ENCODE results near the gene LMX1A.

Gene LMX1A

DNA sequence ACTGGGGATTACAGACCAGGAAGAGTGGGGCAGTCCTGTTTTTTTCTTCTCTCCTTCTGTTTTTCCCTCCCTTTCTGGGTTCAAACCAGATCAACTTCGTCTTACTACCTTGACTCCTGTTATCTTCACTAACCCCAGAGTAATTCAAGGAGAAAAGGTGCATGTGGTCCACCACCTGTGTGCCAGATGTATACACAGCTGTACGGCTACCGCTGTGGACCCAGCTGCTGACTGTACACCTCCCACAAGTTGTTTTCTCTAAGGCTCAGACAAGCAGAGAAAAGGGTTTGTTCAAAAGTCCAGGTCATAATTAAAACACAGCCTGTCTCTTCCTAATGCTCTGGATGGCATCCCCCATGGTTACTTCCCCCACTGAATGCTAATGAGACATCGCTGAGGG, 102.1 kb downstream of the LMX1A start:
- no peak for TF ChIP-seq ZNF70 (CRISPR knock-in tag; IDR thresholded peaks at IDR 0.05)
- no peak for TF ChIP-seq ZNF565 (CRISPR knock-in tag; conservative IDR thresholded peaks at IDR 0.05; ENCODE audit: low read depth)
- TF ChIP-seq, protein P1, sequence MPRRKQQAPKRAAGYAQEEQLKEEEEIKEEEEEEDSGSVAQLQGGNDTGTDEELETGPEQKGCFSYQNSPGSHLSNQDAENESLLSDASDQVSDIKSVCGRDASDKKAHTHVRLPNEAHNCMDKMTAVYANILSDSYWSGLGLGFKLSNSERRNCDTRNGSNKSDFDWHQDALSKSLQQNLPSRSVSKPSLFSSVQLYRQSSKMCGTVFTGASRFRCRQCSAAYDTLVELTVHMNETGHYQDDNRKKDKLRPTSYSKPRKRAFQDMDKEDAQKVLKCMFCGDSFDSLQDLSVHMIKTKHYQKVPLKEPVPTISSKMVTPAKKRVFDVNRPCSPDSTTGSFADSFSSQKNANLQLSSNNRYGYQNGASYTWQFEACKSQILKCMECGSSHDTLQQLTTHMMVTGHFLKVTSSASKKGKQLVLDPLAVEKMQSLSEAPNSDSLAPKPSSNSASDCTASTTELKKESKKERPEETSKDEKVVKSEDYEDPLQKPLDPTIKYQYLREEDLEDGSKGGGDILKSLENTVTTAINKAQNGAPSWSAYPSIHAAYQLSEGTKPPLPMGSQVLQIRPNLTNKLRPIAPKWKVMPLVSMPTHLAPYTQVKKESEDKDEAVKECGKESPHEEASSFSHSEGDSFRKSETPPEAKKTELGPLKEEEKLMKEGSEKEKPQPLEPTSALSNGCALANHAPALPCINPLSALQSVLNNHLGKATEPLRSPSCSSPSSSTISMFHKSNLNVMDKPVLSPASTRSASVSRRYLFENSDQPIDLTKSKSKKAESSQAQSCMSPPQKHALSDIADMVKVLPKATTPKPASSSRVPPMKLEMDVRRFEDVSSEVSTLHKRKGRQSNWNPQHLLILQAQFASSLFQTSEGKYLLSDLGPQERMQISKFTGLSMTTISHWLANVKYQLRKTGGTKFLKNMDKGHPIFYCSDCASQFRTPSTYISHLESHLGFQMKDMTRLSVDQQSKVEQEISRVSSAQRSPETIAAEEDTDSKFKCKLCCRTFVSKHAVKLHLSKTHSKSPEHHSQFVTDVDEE (CRISPR knock-in tag; IDR thresholded peaks at IDR 0.05), result no peak
- no peak for TF ChIP-seq ZFP30 (CRISPR knock-in tag; IDR thresholded peaks at IDR 0.05)
- no peak for TF ChIP-seq ARNTL (CRISPR knock-in tag; IDR thresholded peaks at IDR 0.05; ENCODE audit: borderline replicate concordance, low read depth)
- TF ChIP-seq ZNF8 (CRISPR knock-in tag; IDR thresholded peaks at IDR 0.05), result no peak
- no peak for TF ChIP-seq ZC3H10 (CRISPR knock-in tag; IDR thresholded peaks at IDR 0.05)
- ATAC-seq, result no peak

DNA sequence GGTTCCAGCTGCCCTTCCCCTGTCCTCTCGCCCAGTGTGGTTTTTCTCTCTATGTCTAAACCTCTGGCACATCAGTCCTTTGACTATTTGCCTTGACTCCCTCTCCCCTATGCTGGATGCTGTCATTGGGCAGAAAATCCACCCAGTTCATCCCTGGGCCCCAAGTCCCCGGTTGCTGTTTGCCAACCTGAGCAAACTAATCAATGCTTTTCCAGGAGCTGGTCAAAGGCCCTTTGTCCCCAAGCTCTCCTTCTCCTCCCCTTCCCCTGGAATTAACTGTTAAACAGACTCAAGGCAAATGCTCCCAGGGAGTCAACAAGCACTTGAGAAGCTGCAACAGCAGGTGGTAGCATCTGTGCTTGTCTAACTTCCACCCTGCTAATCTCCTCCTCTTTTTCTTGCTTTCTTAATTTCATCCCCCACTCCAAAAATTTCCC, 102.7 kb downstream of the LMX1A start:
- no peak for ATAC-seq
- TF ChIP-seq RARB (CRISPR knock-in tag; IDR thresholded peaks at IDR 0.05), result no peak
- TF ChIP-seq ZFP3 (CRISPR knock-in tag; IDR thresholded peaks at IDR 0.05), result no peak
- TF ChIP-seq OSR1 (CRISPR knock-in tag; IDR thresholded peaks at IDR 0.05), result no peak
- no peak for TF ChIP-seq ISL1 (CRISPR knock-in tag; IDR thresholded peaks at IDR 0.05)
- TF ChIP-seq, protein P2, sequence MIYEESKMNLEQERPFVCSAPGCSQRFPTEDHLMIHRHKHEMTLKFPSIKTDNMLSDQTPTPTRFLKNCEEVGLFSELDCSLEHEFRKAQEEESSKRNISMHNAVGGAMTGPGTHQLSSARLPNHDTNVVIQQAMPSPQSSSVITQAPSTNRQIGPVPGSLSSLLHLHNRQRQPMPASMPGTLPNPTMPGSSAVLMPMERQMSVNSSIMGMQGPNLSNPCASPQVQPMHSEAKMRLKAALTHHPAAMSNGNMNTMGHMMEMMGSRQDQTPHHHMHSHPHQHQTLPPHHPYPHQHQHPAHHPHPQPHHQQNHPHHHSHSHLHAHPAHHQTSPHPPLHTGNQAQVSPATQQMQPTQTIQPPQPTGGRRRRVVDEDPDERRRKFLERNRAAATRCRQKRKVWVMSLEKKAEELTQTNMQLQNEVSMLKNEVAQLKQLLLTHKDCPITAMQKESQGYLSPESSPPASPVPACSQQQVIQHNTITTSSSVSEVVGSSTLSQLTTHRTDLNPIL (CRISPR knock-in tag; IDR thresholded peaks at IDR 0.05; ENCODE audit: low read depth), result no peak
- no peak for TF ChIP-seq ESRRG (CRISPR knock-in tag; IDR thresholded peaks at IDR 0.05)
- no peak for TF ChIP-seq GLIS3 (CRISPR knock-in tag; IDR thresholded peaks at IDR 0.05)
- TF ChIP-seq ARNTL (CRISPR knock-in tag; IDR thresholded peaks at IDR 0.05; ENCODE audit: borderline replicate concordance, low read depth), result no peak
- no peak for TF ChIP-seq PPARA (CRISPR knock-in tag; IDR thresholded peaks at IDR 0.05; ENCODE audit: borderline replicate concordance)
- TF ChIP-seq, protein P3, sequence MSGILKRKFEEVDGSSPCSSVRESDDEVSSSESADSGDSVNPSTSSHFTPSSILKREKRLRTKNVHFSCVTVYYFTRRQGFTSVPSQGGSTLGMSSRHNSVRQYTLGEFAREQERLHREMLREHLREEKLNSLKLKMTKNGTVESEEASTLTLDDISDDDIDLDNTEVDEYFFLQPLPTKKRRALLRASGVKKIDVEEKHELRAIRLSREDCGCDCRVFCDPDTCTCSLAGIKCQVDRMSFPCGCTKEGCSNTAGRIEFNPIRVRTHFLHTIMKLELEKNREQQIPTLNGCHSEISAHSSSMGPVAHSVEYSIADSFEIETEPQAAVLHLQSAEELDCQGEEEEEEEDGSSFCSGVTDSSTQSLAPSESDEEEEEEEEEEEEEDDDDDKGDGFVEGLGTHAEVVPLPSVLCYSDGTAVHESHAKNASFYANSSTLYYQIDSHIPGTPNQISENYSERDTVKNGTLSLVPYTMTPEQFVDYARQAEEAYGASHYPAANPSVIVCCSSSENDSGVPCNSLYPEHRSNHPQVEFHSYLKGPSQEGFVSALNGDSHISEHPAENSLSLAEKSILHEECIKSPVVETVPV (CRISPR knock-in tag; IDR thresholded peaks at IDR 0.05), result no peak
- TF ChIP-seq ZNF565 (CRISPR knock-in tag; conservative IDR thresholded peaks at IDR 0.05; ENCODE audit: low read depth), result no peak
- no peak for TF ChIP-seq TCF4 (CRISPR knock-in tag; IDR thresholded peaks at IDR 0.05; ENCODE audit: borderline replicate concordance)
- TF ChIP-seq, protein P4, sequence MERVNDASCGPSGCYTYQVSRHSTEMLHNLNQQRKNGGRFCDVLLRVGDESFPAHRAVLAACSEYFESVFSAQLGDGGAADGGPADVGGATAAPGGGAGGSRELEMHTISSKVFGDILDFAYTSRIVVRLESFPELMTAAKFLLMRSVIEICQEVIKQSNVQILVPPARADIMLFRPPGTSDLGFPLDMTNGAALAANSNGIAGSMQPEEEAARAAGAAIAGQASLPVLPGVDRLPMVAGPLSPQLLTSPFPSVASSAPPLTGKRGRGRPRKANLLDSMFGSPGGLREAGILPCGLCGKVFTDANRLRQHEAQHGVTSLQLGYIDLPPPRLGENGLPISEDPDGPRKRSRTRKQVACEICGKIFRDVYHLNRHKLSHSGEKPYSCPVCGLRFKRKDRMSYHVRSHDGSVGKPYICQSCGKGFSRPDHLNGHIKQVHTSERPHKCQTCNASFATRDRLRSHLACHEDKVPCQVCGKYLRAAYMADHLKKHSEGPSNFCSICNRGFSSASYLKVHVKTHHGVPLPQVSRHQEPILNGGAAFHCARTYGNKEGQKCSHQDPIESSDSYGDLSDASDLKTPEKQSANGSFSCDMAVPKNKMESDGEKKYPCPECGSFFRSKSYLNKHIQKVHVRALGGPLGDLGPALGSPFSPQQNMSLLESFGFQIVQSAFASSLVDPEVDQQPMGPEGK (CRISPR knock-in tag; IDR thresholded peaks at IDR 0.05; ENCODE audit: borderline replicate concordance), result no peak
- TF ChIP-seq CSDC2 (CRISPR knock-in tag; IDR thresholded peaks at IDR 0.05), result no peak
- TF ChIP-seq, protein P1 (CRISPR knock-in tag; IDR thresholded peaks at IDR 0.05), result no peak
- TF ChIP-seq ZNF70 (CRISPR knock-in tag; IDR thresholded peaks at IDR 0.05), result no peak
- no peak for TF ChIP-seq SNAI2 (CRISPR knock-in tag; IDR thresholded peaks at IDR 0.05)
- TF ChIP-seq TOX (CRISPR knock-in tag; IDR thresholded peaks at IDR 0.05; ENCODE audit: borderline replicate concordance), result no peak
- TF ChIP-seq ZNF8 (CRISPR knock-in tag; IDR thresholded peaks at IDR 0.05), result no peak
- TF ChIP-seq ZC3H10 (CRISPR knock-in tag; IDR thresholded peaks at IDR 0.05), result no peak
